Astrocyte (in vitro differentiated cells and primary cell): ENCODE results near the gene SCAMP5. TPM values are rescaled to one million over a fixed set of nuclear protein-coding genes. Genes with fewer than 3 reads are reported as not detected.

Experiments used
- DNase-seq: peaks from one replicate; pipeline ENCODE4 v3.0.0-alpha.2; 2010; ENCODE audit warnings: low read depth
- FAIRE-seq: peaks from 2 replicates; lab custom pipeline; 2011; peaks lifted over from hg19 to GRCh38; lab: Jason Lieb, UNC
- H2AFZ ChIP-seq: 2 replicates; pipeline ENCODE4 v1.6.0; 2012; ENCODE audit warnings: low read depth, low read length, inconsistent platforms
- H3K27ac ChIP-seq: 2 replicates; pipeline ENCODE4 v1.5.1; 2011; ENCODE audit warnings: low read depth, low read length, inconsistent platforms
- H3K27me3 ChIP-seq: 2 replicates; pipeline ENCODE4 v1.6.0; 2011; ENCODE audit warnings: low read length, inconsistent platforms; ENCODE audit not compliant: insufficient read depth
- H3K36me3 ChIP-seq: 2 replicates; pipeline ENCODE4 v1.5.1; 2011; ENCODE audit warnings: low read length, inconsistent platforms; ENCODE audit not compliant: insufficient read depth
- H3K4me1 ChIP-seq: 2 replicates; pipeline ENCODE4 v1.5.1; 2011; ENCODE audit warnings: low read length, inconsistent platforms; ENCODE audit not compliant: insufficient read depth
- H3K4me2 ChIP-seq: 2 replicates; pipeline ENCODE4 v1.6.0; 2012; ENCODE audit warnings: low read length, inconsistent platforms
- H3K4me3 ChIP-seq: 2 replicates; pipeline ENCODE4 v1.5.1; 2011; ENCODE audit warnings: low read depth, mild to moderate bottlenecking, low read length, inconsistent platforms; ENCODE audit not compliant: insufficient read depth
- H3K79me2 ChIP-seq: 2 replicates; pipeline ENCODE4 v1.6.0; 2012; ENCODE audit warnings: mild to moderate bottlenecking, low read length, inconsistent platforms; ENCODE audit not compliant: insufficient read depth
- H3K9ac ChIP-seq: 2 replicates; pipeline ENCODE4 v1.6.0; 2012; ENCODE audit warnings: mild to moderate bottlenecking, low read length, inconsistent platforms
- H3K9me3 ChIP-seq: 2 replicates; pipeline ENCODE4 v1.5.1; 2012; ENCODE audit warnings: low read depth, mild to moderate bottlenecking, low read length, inconsistent platforms; ENCODE audit not compliant: insufficient read depth
- H4K20me1 ChIP-seq: 2 replicates; pipeline ENCODE4 v1.6.0; 2012; ENCODE audit warnings: low read length, inconsistent platforms; ENCODE audit not compliant: insufficient read depth
- H3K27ac Mint-ChIP-seq: one replicate; pipeline ENCODE4 v1.8.0; 2021; ENCODE audit warnings: mild to moderate bottlenecking, mixed read lengths; ENCODE audit not compliant: unreplicated experiment
- H3K27me3 Mint-ChIP-seq: one replicate; pipeline ENCODE4 v1.8.0; 2021; ENCODE audit warnings: low read depth, mixed read lengths; ENCODE audit not compliant: unreplicated experiment
- H3K36me3 Mint-ChIP-seq: one replicate; pipeline ENCODE4 v1.8.0; 2021; ENCODE audit warnings: low read depth, mixed read lengths; ENCODE audit not compliant: unreplicated experiment
- H3K4me1 Mint-ChIP-seq: one replicate; pipeline ENCODE4 v1.8.0; 2021; ENCODE audit warnings: low read depth, mixed read lengths; ENCODE audit not compliant: unreplicated experiment
- H3K4me3 Mint-ChIP-seq: one replicate; pipeline ENCODE4 v1.8.0; 2021; ENCODE audit warnings: mild to moderate bottlenecking, moderate library complexity, mixed read lengths; ENCODE audit not compliant: unreplicated experiment
- H3K9me3 Mint-ChIP-seq: one replicate; pipeline ENCODE4 v1.8.0; 2021; ENCODE audit warnings: mild to moderate bottlenecking, mixed read lengths; ENCODE audit not compliant: unreplicated experiment
- CTCF ChIP-seq: IDR thresholded peaks from 2 replicates; pipeline ENCODE4 v1.5.1; 2011; ENCODE audit warnings: low read depth, mild to moderate bottlenecking, inconsistent platforms, low read length, moderate library complexity; ENCODE audit not compliant: insufficient read depth
- EZH2 ChIP-seq: IDR thresholded peaks from 2 replicates; pipeline ENCODE4 v1.6.1; 2012; ENCODE audit warnings: mild to moderate bottlenecking, low read length, inconsistent platforms; ENCODE audit not compliant: insufficient read depth
- total RNA-seq: library from RNA; stranded (reverse); gene quantifications from 2 replicates; pipeline ENCODE4 v1.2.1, GENCODE V29; 2021

Gene SCAMP5
- total RNA-seq, 1 donor from 2014 or later = 18.7 TPM

- no peak overlapping the region for H3K4me3 Mint-ChIP-seq
- DNase-seq = peak; percentile 82
- H3K4me1 Mint-ChIP-seq = peaks cover 8% of the 10 kb centered on the region
- Histone ChIP-seq H3K4me2 (peak overlapping the region; percentile 8), H3K4me1 (peaks cover 13% of the 10 kb centered on the region), H3K4me3 (no peak overlapping the region), H3K9me3 (no peaks in the 10 kb centered on the region), H3K27me3 (no peaks in the 10 kb centered on the region), H3K79me2 (no peaks in the 10 kb centered on the region), H3K27ac (no peak overlapping the region), H4K20me1 (no peaks in the 10 kb centered on the region), H2AFZ (no peak overlapping the region), H3K36me3 (no peaks in the 10 kb centered on the region), H3K9ac (no peak overlapping the region)
- TF ChIP-seq CTCF (no peak), EZH2 (no peak)
- H3K27me3 Mint-ChIP-seq = peaks cover 8% of the 10 kb centered on the region
- peaks cover 19% of the 10 kb centered on the region for H3K36me3 Mint-ChIP-seq
- no peak overlapping the region for H3K27ac Mint-ChIP-seq
- FAIRE-seq = no peak
- H3K9me3 Mint-ChIP-seq = peaks cover 39% of the 10 kb centered on the region
These were observed 71.9 kb downstream of the SCAMP5 start for GRCh38 chr15:75067123-75067830.

- Mint-ChIP-seq H3K4me1 (peaks cover 8% of the 10 kb centered on the region), H3K27ac (no peak overlapping the region), H3K27me3 (peaks cover 8% of the 10 kb centered on the region), H3K36me3 (peaks cover 18% of the 10 kb centered on the region), H3K9me3 (peaks cover 39% of the 10 kb centered on the region), H3K4me3 (no peak overlapping the region)
- no peak for DNase-seq
- Histone ChIP-seq H3K4me1 (peaks cover 13% of the 10 kb centered on the region), H4K20me1 (no peaks in the 10 kb centered on the region), H3K27ac (no peak overlapping the region), H3K36me3 (no peaks in the 10 kb centered on the region), H3K4me2 (no peak overlapping the region), H3K79me2 (no peaks in the 10 kb centered on the region), H3K9ac (no peak overlapping the region), H3K9me3 (no peaks in the 10 kb centered on the region), H2AFZ (no peak overlapping the region), H3K27me3 (no peaks in the 10 kb centered on the region), H3K4me3 (no peak overlapping the region)
- TF ChIP-seq CTCF (no peak), EZH2 (no peak)
- FAIRE-seq = no peak
These were observed 73.4 kb downstream of the SCAMP5 start for GRCh38 chr15:75068748-75069147.

GRCh38 chr15:75069301-75069925 is 74.0 kb downstream of the SCAMP5 start:
- H3K9me3 Mint-ChIP-seq = peaks cover 39% of the 10 kb centered on the region
- TF ChIP-seq CTCF (no peak), EZH2 (no peak)
- peaks cover 18% of the 10 kb centered on the region for H3K36me3 Mint-ChIP-seq
- peaks cover 6% of the 10 kb centered on the region for H3K27me3 Mint-ChIP-seq
- Histone ChIP-seq H3K27me3 (no peaks in the 10 kb centered on the region), H3K36me3 (no peaks in the 10 kb centered on the region), H3K79me2 (no peaks in the 10 kb centered on the region), H3K4me1 (peaks cover 13% of the 10 kb centered on the region), H2AFZ (no peak overlapping the region), H3K27ac (no peak overlapping the region), H3K9me3 (no peaks in the 10 kb centered on the region), H3K4me2 (no peak overlapping the region), H4K20me1 (no peaks in the 10 kb centered on the region), H3K9ac (no peak overlapping the region), H3K4me3 (no peak overlapping the region)
- DNase-seq (no peak), FAIRE-seq (no peak)
- H3K27ac Mint-ChIP-seq = no peak overlapping the region
- H3K4me3 Mint-ChIP-seq = no peak overlapping the region
- H3K4me1 Mint-ChIP-seq = peaks cover 8% of the 10 kb centered on the region
